DOHH2 (cell line): ENCODE measurements around the gene KDM3A.

Source experiments
- H3F3A ChIP-seq: fragments of 200-600 bp; sonication (generic), shearing (Covaris generic); 2 replicates; pipeline ENCODE4 v1.6.0; 2016; ENCODE audit warnings: antibody characterized with exemption, mild to moderate bottlenecking; ENCODE audit not compliant: control insufficient read depth, insufficient read depth
- H3K27ac ChIP-seq: fragments of 200-600 bp; sonication (generic); 2 replicates; pipeline ENCODE4 v1.5.1; 2014; ENCODE audit warnings: low read depth, mild to moderate bottlenecking, low read length, moderate library complexity
- H3K27me3 ChIP-seq: fragments of 200-600 bp; sonication (generic); 2 replicates; pipeline ENCODE4 v1.6.1; 2014; ENCODE audit warnings: mild to moderate bottlenecking, low read length, mixed read lengths; ENCODE audit not compliant: control insufficient read depth
- H3K36me3 ChIP-seq: fragments of 200-600 bp; sonication (generic); 2 replicates; pipeline ENCODE4 v1.6.1; 2014; ENCODE audit warnings: mild to moderate bottlenecking, low read length, moderate library complexity, mixed read lengths; ENCODE audit not compliant: control insufficient read depth
- H3K4me1 ChIP-seq: fragments of 200-600 bp; sonication (generic); 2 replicates; pipeline ENCODE4 v1.6.1; 2014; ENCODE audit warnings: mild to moderate bottlenecking, low read length, mixed read lengths; ENCODE audit not compliant: control insufficient read depth
- H3K4me2 ChIP-seq: fragments of 200-600 bp; sonication (generic); 2 replicates; pipeline ENCODE4 v1.6.0; 2014; ENCODE audit warnings: mild to moderate bottlenecking, low read length, moderate library complexity
- H3K4me3 ChIP-seq: fragments of 200-600 bp; sonication (generic); 2 replicates; pipeline ENCODE4 v1.5.1; 2014; ENCODE audit warnings: mild to moderate bottlenecking, low read length, mixed read lengths
- H3K79me2 ChIP-seq: fragments of 200-600 bp; sonication (generic); 2 replicates; pipeline ENCODE4 v1.6.1; 2014; ENCODE audit warnings: mild to moderate bottlenecking, low read length, mixed read lengths; ENCODE audit not compliant: control insufficient read depth
- H3K9me2 ChIP-seq: fragments of 200-600 bp; sonication (generic); replicated peaks from 2 replicates; pipeline ENCODE4 v1.6.1; 2014; ENCODE audit warnings: mild to moderate bottlenecking, low read length, mixed read lengths; ENCODE audit not compliant: control insufficient read depth
- H3K9me3 ChIP-seq: fragments of 200-600 bp; sonication (generic); 2 replicates; pipeline ENCODE4 v1.6.1; 2014; ENCODE audit warnings: antibody characterized with exemption, low read length, mixed read lengths; ENCODE audit not compliant: control insufficient read depth, insufficient read depth
- H4K20me1 ChIP-seq: fragments of 200-600 bp; sonication (generic); 2 replicates; pipeline ENCODE4 v1.6.0; 2014; ENCODE audit warnings: low read depth, mild to moderate bottlenecking, antibody characterized with exemption, low read length, moderate library complexity; ENCODE audit not compliant: control insufficient read depth, insufficient read depth
- CTCF ChIP-seq: fragments of 200-600 bp; sonication (generic); IDR thresholded peaks from one replicate; pipeline ENCODE4 v1.5.1; 2014; ENCODE audit warnings: antibody characterized with exemption, mild to moderate bottlenecking, low read depth, low read length; ENCODE audit not compliant: poor library complexity, severe bottlenecking
- EZH2phosphoT487 ChIP-seq: fragments of 200-600 bp; sonication (generic); IDR thresholded peaks from 2 replicates; pipeline ENCODE4 v1.6.1; 2017; ENCODE audit warnings: borderline replicate concordance, mild to moderate bottlenecking, antibody characterized with exemption, low read length, moderate library complexity, mixed read lengths

KDM3A gene

DNA sequence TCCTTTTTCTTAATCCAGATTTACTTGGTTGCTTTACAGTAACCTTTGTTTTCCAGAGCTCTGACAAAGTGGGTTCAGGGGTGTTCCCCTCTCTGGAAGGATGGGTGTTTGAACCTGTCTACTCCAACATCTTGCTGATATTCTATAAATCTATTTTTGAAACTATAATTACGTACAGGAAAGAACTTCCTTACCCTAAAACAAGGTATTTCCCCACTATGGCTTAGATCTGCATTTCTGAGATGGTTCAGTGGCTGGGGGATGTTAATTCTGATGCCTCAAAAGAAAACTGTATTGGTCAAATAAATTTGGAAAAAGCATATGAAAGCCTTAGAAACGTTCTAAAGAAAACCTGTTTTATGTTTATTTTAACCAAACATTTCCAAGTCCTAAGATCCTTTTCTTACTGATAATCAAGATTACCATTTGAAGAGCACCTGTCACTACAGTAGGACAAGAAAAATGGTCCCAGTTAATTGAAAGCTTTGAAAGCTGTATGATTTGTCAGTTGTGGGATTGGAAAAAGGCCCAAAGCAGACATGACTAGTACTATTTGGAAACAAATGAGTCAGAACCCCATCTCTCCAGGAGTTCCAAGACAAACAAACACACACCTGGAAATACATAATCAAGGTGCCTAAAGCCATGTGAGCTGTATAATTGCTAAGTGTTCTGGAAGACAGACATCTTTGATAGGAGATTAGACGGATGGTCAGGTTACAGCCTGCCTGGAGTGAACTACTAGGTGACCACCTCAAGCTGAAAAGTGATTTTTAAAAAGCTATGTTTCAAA lies 57.5 kb downstream of the KDM3A start:
- H3K36me3 ChIP-seq, result peaks cover 70% of the 10 kb centered on the region

DNA sequence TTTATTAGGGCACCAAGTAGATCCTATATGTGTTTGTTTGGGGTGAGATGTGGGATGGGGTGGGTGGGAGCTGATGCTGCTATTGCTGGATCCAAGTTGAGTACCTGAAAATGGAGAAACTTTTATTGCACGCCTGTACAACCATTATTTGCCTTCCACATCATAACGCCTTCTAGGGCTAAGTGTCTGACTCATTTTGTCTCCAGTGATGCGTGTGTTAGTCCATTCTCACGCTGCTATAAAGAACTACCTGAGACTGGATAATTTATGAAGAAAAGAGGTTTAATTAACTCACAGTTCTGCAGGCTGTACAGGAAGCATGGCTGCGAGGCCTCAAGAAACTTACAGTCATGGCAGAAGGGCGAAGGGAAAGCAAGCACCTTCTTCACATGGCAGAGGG lies 58.2 kb downstream of the KDM3A start:
- H3K27ac ChIP-seq, result no peak overlapping the region

More for the DNA sequence above, 57.5 kb downstream of the KDM3A start:
- H3F3A ChIP-seq, result no peaks in the 10 kb centered on the region
- H3K27me3 ChIP-seq, result no peaks in the 10 kb centered on the region
- no peaks in the 10 kb centered on the region for H3K4me1 ChIP-seq
- no peak overlapping the region for H3K4me3 ChIP-seq
- H3K9me3 ChIP-seq, result peaks cover 34% of the 10 kb centered on the region; the same call in 1 of the 2 replicates
- H4K20me1 ChIP-seq, result no peaks in the 10 kb centered on the region
- no peaks in the 10 kb centered on the region for H3K79me2 ChIP-seq
- no peak overlapping the region for H3K27ac ChIP-seq
- H3K9me2 ChIP-seq, result no peaks in the 10 kb centered on the region
- TF ChIP-seq CTCF, result no peak
- TF ChIP-seq EZH2phosphoT487, result no peak
- no peak overlapping the region for H3K4me2 ChIP-seq

DNA sequence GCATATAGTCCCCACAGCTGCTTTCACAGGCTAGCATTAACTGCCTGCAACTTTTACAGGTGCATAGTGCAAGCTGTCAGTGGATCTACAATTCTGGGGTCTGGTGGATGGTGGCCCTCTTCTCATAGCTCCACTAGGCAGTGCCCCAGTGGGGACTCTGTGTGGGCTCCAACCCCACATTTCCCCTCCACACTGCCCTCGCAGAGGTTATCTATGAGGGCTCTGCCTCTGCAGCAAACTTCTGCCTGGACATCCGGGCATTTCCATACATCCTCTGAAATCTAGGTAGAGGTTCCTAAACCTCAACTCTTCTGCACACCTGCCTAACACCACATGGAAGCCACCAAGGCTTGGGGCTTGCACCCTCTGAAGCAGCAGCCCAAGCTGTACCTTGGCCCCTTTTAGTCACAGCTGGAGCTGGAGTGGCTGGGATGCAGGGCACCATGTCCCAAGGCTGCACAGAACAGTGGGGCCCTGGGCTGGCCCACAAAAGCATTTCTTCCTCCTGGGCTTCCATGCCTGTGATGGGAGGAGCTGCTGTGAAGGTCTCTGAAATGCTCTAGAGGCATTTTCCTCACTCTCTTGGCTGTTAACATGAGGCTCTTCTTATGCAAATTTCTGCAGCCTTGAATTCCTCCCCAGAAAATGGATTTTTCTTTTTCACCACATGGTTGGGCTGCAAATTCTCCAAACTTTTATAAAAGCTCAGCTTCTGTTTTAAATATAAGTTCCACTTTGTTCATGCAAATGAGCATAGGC lies 59.3 kb downstream of the KDM3A start:
- no peak overlapping the region for H3K4me3 ChIP-seq
- no peaks in the 10 kb centered on the region for H4K20me1 ChIP-seq
- peaks cover 34% of the 10 kb centered on the region; the same call in 1 of the 2 replicates for H3K9me3 ChIP-seq
- H3K4me2 ChIP-seq, result no peak overlapping the region
- H3K27me3 ChIP-seq, result no peaks in the 10 kb centered on the region
- no peak overlapping the region for H3K27ac ChIP-seq
- H3K4me1 ChIP-seq, result no peaks in the 10 kb centered on the region
- H3K36me3 ChIP-seq, result peaks cover 67% of the 10 kb centered on the region
- no peak for TF ChIP-seq EZH2phosphoT487
- TF ChIP-seq CTCF, result no peak
- no peaks in the 10 kb centered on the region for H3F3A ChIP-seq
- H3K9me2 ChIP-seq, result no peaks in the 10 kb centered on the region
- H3K79me2 ChIP-seq, result no peaks in the 10 kb centered on the region

More for the DNA sequence above, 58.2 kb downstream of the KDM3A start:
- no peak for TF ChIP-seq CTCF
- TF ChIP-seq EZH2phosphoT487, result no peak
- Histone ChIP-seq H3K4me1 (no peaks in the 10 kb centered on the region), H3F3A (no peaks in the 10 kb centered on the region), H3K36me3 (peaks cover 65% of the 10 kb centered on the region), H3K4me3 (no peak overlapping the region), H4K20me1 (no peaks in the 10 kb centered on the region), H3K9me2 (no peaks in the 10 kb centered on the region), H3K4me2 (no peak overlapping the region), H3K27me3 (no peaks in the 10 kb centered on the region), H3K79me2 (no peaks in the 10 kb centered on the region), H3K9me3 (peaks cover 34% of the 10 kb centered on the region; the same call in 1 of the 2 replicates)
